H1 (cell line): ENCODE results near the gene JPH3.

Experiments used
- CEBPB ChIP-seq: IDR thresholded peaks from 2 replicates; pipeline ENCODE4 v1.6.1; 2012; ENCODE audit warnings: low read depth, low read length
- CHD2 ChIP-seq: IDR thresholded peaks from 2 replicates; pipeline ENCODE4 v1.6.1; 2012; ENCODE audit warnings: low read length, improper control_type of control experiment
- CREB1 ChIP-seq: IDR thresholded peaks from 2 replicates; pipeline ENCODE4 v1.6.1; 2012; ENCODE audit warnings: inconsistent platforms
- CTCF ChIP-seq, 3 experiments: IDR thresholded peaks; 1 replicate in 2 of 3; 2 replicates in 1 of 3; pipeline versions ENCODE4 v1.5.1 to v1.6.1; 2011; ENCODE audit warnings: low read length in 3 of 3, mild to moderate bottlenecking in 3 of 3, inconsistent platforms in 2 of 3, low read depth in 1 of 3, moderate library complexity in 1 of 3; ENCODE audit not compliant: insufficient read depth in 1 of 3; ENCODE audit errors: control extremely low read depth in 1 of 3
- EZH2 ChIP-seq: fragments of 200-600 bp; sonication (generic); IDR thresholded peaks from 2 replicates; pipeline ENCODE4 v1.7.1; 2012; ENCODE audit warnings: low read depth, mild to moderate bottlenecking, moderate library complexity, low read length, inconsistent platforms; ENCODE audit not compliant: severe bottlenecking
- KDM5A ChIP-seq: fragments of 200-600 bp; IDR thresholded peaks from 2 replicates; pipeline ENCODE4 v1.7.1; 2012; ENCODE audit warnings: mild to moderate bottlenecking, low read length, inconsistent platforms, mixed read lengths
- POLR2A ChIP-seq, 2 experiments: IDR thresholded peaks; 1 replicate in 1 of 2; 2 replicates in 1 of 2; pipeline ENCODE4 v1.6.1; 2011; ENCODE audit warnings: low read depth in 2 of 2, low read length in 2 of 2, mild to moderate bottlenecking in 2 of 2; ENCODE audit errors: control extremely low read depth in 1 of 2
- RBBP5 ChIP-seq: IDR thresholded peaks from 2 replicates; pipeline ENCODE4 v1.7.1; 2012; ENCODE audit warnings: low read depth, mild to moderate bottlenecking, inconsistent platforms, low read length, moderate library complexity, borderline replicate concordance
- TBP ChIP-seq: IDR thresholded peaks from 2 replicates; pipeline ENCODE4 v1.6.1; 2011; ENCODE audit warnings: low read depth, low read length, improper control_type of control experiment
- USF2 ChIP-seq: IDR thresholded peaks from 2 replicates; pipeline ENCODE4 v1.6.1; 2011; ENCODE audit warnings: low read length, improper control_type of control experiment
- YY1 ChIP-seq: IDR thresholded peaks from 2 replicates; pipeline ENCODE4 v1.6.1; 2011; ENCODE audit warnings: low read depth, mild to moderate bottlenecking, low read length

- TF ChIP-seq EZH2 (no peak), KDM5A (no peak), CTCF (IDR thresholded peaks at IDR 0.05; ENCODE audit: control extremely low read depth in 1 of 3, insufficient read depth in 1 of 3, low read depth in 1 of 3, low read length in 3 of 3) (peak in 1 of 3 experiments; percentile 20; a peak in 1 of 4 replicates), CHD2 (no peak), RBBP5 (no peak), CREB1 (no peak), CEBPB (no peak), USF2 (no peak), YY1 (no peak), POLR2A (IDR thresholded peaks at IDR 0.05; ENCODE audit: control extremely low read depth in 1 of 2, low read depth in 2 of 2, low read length in 2 of 2) (no peak), TBP (no peak)
Observed at GRCh38 chr16:87692756-87693155, 90.4 kb downstream of the JPH3 start.
